Measurements from ENCODE around the gene DSCAML1. TPM values are rescaled to one million over a fixed set of nuclear protein-coding genes. Genes with fewer than 3 reads are reported as not detected.

Gene DSCAML1
- total and polyA plus RNA-seq, 9 of the 15 experiments (the other 6 are each of a cell fraction or from before 2014, with no cell fraction given), result not detected

GRCh38 chr11:117731722-117732290 lies 65.2 kb downstream of the DSCAML1 start:
- BruUV-seq (replicated peaks), result no TSS peak
- no peak for DNase-seq (ENCODE audit: extremely low read depth in 1 of 4, low spot score in 3 of 4)
- Histone ChIP-seq H3K9me1 (ENCODE audit: control insufficient read depth, insufficient read depth, low read length) (no peaks in the 10 kb centered on the region), H2AFZ (ENCODE audit: low read depth, low read length) (no peak overlapping the region), H3K36me3 (ENCODE audit: control insufficient read depth, insufficient read depth, low read length) (no peaks in the 10 kb centered on the region), H3K4me3 (no peak overlapping the region), H3K27me3 (ENCODE audit: control insufficient read depth in 2 of 2, insufficient read depth in 2 of 2, low read length in 2 of 2) (peaks cover 1 to 25% of the 10 kb centered on the region in 2 experiments; a peak in 3 of 5 replicates), H3K79me2 (ENCODE audit: control insufficient read depth, insufficient read depth, low read length) (no peaks in the 10 kb centered on the region), H3K4me1 (replicated peaks in 1 of 2; ENCODE audit: control insufficient read depth in 2 of 2, insufficient read depth in 2 of 2, low read length in 2 of 2) (no peaks in the 10 kb centered on the region), H3K9me3 (replicated peaks; ENCODE audit: control insufficient read depth, insufficient read depth, low read depth, low read length) (no peaks in the 10 kb centered on the region), H3K4me2 (ENCODE audit: insufficient read depth, low read length) (no peak overlapping the region), H3K9ac (ENCODE audit: insufficient read depth in 1 of 2, low read depth in 2 of 2, low read length in 2 of 2) (no peak overlapping the region), H3K27ac (ENCODE audit: extremely low read depth, low read depth, low read length) (no peak overlapping the region), H4K20me1 (replicated peaks; ENCODE audit: control insufficient read depth, insufficient read depth, low read length) (no peaks in the 10 kb centered on the region)
- POLR2A ChIA-PET, result interaction anchor here (0.5 to 0.8 kb wide), 3 partner anchors 16 to 269 kb away, joined by 3 read pairs; no protein-coding TSS in a partner anchor
- no peak for TF ChIP-seq SMARCA4 (IDR thresholded peaks at IDR 0.05)
- no peak for TF ChIP-seq PTRF (tag; IDR thresholded peaks at IDR 0.05)
- TF ChIP-seq ZBTB26 (CRISPR knock-in tag; IDR thresholded peaks at IDR 0.05), result no peak
- TF ChIP-seq CGGBP1 (CRISPR knock-in tag; IDR thresholded peaks at IDR 0.05), result no peak
- TF ChIP-seq ZZZ3 (IDR thresholded peaks at IDR 0.05), result no peak
- TF ChIP-seq TOE1 (IDR thresholded peaks at IDR 0.05; ENCODE audit: borderline replicate concordance), result no peak
- no peak for TF ChIP-seq TOE1 (CRISPR knock-in tag; IDR thresholded peaks at IDR 0.05; ENCODE audit: borderline replicate concordance, low read depth)
- no peak for TF ChIP-seq HDAC1 (IDR thresholded peaks at IDR 0.05)
- no peak for TF ChIP-seq MED1 (CRISPR knock-in tag; IDR thresholded peaks at IDR 0.05; ENCODE audit: borderline replicate concordance)
- TF ChIP-seq BRF1 (IDR thresholded peaks at IDR 0.05; ENCODE audit: borderline replicate concordance, extremely low read depth, insufficient read length), result no peak
- no peak for TF ChIP-seq OTX1 (CRISPR knock-in tag; IDR thresholded peaks at IDR 0.05)
- TF ChIP-seq NFATC3 (IDR thresholded peaks at IDR 0.05), result no peak
- TF ChIP-seq NCOA1 (IDR thresholded peaks at IDR 0.05; ENCODE audit: low read depth), result no peak
- no peak for TF ChIP-seq ZNF184 (CRISPR knock-in tag; IDR thresholded peaks at IDR 0.05)
- no peak for TF ChIP-seq ATF2 (CRISPR knock-in tag; IDR thresholded peaks at IDR 0.05)
- no peak for ATAC-seq
- in situ Hi-C loops (cut with MboI) (no loop called here), intact Hi-C loops (cut with micrococcal nuclease) (no loop called here)
- no peak for FAIRE-seq
- CTCF ChIA-PET (ENCODE audit: low intra/inter-chr PET ratio), result no interaction called here
- 0% methylated on average over 1 of the region's 2 CpGs for WGBS (ENCODE audit: insufficient coverage, low coverage, missing lambda C conversion rate)

Data from K562 (cell line).